Sigmoid colon (tissue), 7 donors: ENCODE results near the gene DYRK4. TPM values are rescaled to one million over a fixed set of nuclear protein-coding genes. Genes with fewer than 3 reads are reported as not detected.

Experiments
- DNase-seq: peaks from one replicate; pipeline ENCODE4 v3.0.0-alpha.2; 2019
- H3K27ac ChIP-seq, 4 donors: fragments of 200-600 bp; sonication (generic); one replicate each; pipeline ENCODE4 v1.5.1; 2016 to 2019; ENCODE audit warnings: mild to moderate bottlenecking in 1 of 4
- H3K27me3 ChIP-seq, 3 donors: fragments of 200-600 bp; sonication (generic); one replicate each; pipeline ENCODE4 v1.5.1; 2019; ENCODE audit warnings: mild to moderate bottlenecking in 1 of 3
- H3K36me3 ChIP-seq, 4 donors: fragments of 200-600 bp; sonication (generic); one replicate each; pipeline ENCODE4 v1.5.1; 2016 to 2019
- H3K4me1 ChIP-seq, 4 donors: fragments of 200-600 bp; sonication (generic); one replicate each; pipeline ENCODE4 v1.5.1; 2017 to 2019
- H3K4me3 ChIP-seq, 4 donors: fragments of 200-600 bp; sonication (generic); one replicate each; pipeline ENCODE4 v1.5.1; 2017 to 2019; ENCODE audit warnings: mild to moderate bottlenecking in 2 of 4, moderate library complexity in 1 of 4
- H3K9me3 ChIP-seq, 4 donors: fragments of 200-600 bp in 3 of 4; sonication (generic) in 3 of 4; one replicate each; pipeline versions ENCODE4 v1.5.1 to v1.6.1; 2013 to 2019
- EP300 ChIP-seq, 4 donors: sonication (generic); formaldehyde crosslinking; IDR thresholded peaks; one replicate each; pipeline ENCODE4 v1.6.1; 2017; ENCODE audit warnings: antibody characterized with exemption in 4 of 4
- POLR2A ChIP-seq, 2 donors: fragments of 450-650 bp; IDR thresholded peaks; one replicate each; pipeline ENCODE4 v1.6.1; 2016; ENCODE audit warnings: antibody characterized with exemption in 2 of 2, mild to moderate bottlenecking in 2 of 2, moderate library complexity in 2 of 2
- POLR2AphosphoS5 ChIP-seq, 4 donors: sonication (generic); formaldehyde crosslinking; IDR thresholded peaks; one replicate each; pipeline ENCODE4 v1.6.1; 2017; ENCODE audit warnings: antibody characterized with exemption in 4 of 4
- WGBS, 2 donors: extraction: QIAGEN DNeasy Blood & Tissue Kit; methylation state at CpG; one replicate each; pipeline ENCODE4 v1.1.7; 2013; 5-methylcytosine and 5-hydroxymethylcytosine counted together
- intact Hi-C: fragments of 100-400 bp; cut with DNase I; formaldehyde crosslinking; loops from one replicate; pipeline ENCODE4 v1.15.1; 2023
- polyA plus RNA-seq, 3 donors: library from polyadenylated mRNA; stranded (reverse); fragments of 200-250 nt; gene quantifications; one replicate each; pipeline ENCODE4 v1.2.3, GENCODE V29; 2013
- total RNA-seq, 4 donors: library from RNA; depleted of rRNA; stranded (reverse); fragments of >200 nt; gene quantifications; one replicate each; pipeline ENCODE4 v1.1.0, GENCODE V29; 2016
- TF ChIP-seq, protein P1 (sequence below), 4 experiments: fragments of 450-650 bp in 3 of 4; fragments of 200-600 bp in 1 of 4; IDR thresholded peaks; one replicate each; pipeline ENCODE4 v1.5.1; 2016 to 2019; ENCODE audit warnings: antibody characterized with exemption in 4 of 4, mild to moderate bottlenecking in 3 of 4, moderate library complexity in 2 of 4
- donor health status: healthy with polysubstance abuse.
- donor health status: Bipolar disorder and iron deficiency.
- donor health status: healthy.

DYRK4 gene
- total and polyA plus RNA-seq, 7 donors, result 22.5 to 63.5 (median 31.9) TPM

DNA sequence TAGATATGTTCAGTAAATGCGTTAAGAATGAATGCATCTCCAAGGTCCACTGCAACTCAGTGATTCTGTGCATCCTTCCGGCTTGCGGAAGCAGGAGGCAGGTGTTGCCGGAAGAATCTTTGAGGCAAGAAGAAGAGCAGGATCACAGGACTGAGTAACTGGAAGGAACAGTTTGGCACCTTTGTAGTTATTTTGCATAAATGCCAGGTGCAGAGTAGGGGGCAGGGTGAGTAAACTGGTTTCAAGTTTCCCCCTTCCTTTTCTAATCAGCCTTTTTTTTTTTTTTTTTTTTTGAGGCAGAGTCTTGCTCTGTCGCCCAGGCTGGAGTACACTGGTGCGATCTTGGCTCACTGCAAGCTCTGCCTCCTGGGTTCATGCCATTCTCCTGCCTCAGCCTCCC lies 22.3 kb downstream of the DYRK4 start:
- 80 to 87% methylated on average over 6 of the region's 6 CpGs for WGBS, 2 donors
- TF ChIP-seq, protein P1, sequence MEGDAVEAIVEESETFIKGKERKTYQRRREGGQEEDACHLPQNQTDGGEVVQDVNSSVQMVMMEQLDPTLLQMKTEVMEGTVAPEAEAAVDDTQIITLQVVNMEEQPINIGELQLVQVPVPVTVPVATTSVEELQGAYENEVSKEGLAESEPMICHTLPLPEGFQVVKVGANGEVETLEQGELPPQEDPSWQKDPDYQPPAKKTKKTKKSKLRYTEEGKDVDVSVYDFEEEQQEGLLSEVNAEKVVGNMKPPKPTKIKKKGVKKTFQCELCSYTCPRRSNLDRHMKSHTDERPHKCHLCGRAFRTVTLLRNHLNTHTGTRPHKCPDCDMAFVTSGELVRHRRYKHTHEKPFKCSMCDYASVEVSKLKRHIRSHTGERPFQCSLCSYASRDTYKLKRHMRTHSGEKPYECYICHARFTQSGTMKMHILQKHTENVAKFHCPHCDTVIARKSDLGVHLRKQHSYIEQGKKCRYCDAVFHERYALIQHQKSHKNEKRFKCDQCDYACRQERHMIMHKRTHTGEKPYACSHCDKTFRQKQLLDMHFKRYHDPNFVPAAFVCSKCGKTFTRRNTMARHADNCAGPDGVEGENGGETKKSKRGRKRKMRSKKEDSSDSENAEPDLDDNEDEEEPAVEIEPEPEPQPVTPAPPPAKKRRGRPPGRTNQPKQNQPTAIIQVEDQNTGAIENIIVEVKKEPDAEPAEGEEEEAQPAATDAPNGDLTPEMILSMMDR (IDR thresholded peaks at IDR 0.05), result no peak
- no peak for TF ChIP-seq EP300 (IDR thresholded peaks at IDR 0.05)
- TF ChIP-seq POLR2A (IDR thresholded peaks at IDR 0.05), result no peak
- no peak for TF ChIP-seq POLR2AphosphoS5 (IDR thresholded peaks at IDR 0.05)
- H3K27ac ChIP-seq, result no peak overlapping the region
- no peaks in the 10 kb centered on the region for H3K36me3 ChIP-seq
- H3K9me3 ChIP-seq, result no peaks in the 10 kb centered on the region
- H3K4me1 ChIP-seq, result no peaks in the 10 kb centered on the region
- intact Hi-C loops, result no loop called here
- no peak for DNase-seq
- no peaks in the 10 kb centered on the region for H3K27me3 ChIP-seq
- no peak overlapping the region for H3K4me3 ChIP-seq

DNA sequence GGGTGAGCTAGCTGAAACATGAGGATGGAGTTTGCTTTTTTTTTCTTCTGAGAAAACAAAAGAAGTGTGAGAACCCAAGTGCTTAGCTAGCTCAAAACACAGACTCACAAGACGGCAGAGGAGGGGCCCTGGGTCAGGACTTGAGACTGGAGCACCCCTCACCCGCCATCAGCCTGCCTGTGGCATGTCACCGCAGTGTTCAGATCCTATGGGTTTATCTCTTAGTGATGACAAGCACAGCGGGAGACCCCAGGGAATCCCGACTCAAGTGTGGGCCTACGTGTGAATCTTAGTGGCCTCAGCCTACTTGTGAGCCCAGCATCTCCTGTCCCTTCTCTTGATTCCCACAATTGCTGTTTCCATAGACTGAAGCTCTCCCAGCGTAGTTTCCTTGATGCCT lies 22.9 kb downstream of the DYRK4 start:
- Histone ChIP-seq H3K36me3 (no peaks in the 10 kb centered on the region), H3K27me3 (no peaks in the 10 kb centered on the region), H3K4me3 (no peak overlapping the region), H3K4me1 (no peaks in the 10 kb centered on the region), H3K27ac (no peak overlapping the region), H3K9me3 (no peaks in the 10 kb centered on the region)
- no peak for TF ChIP-seq POLR2A (IDR thresholded peaks at IDR 0.05)
- no peak for TF ChIP-seq POLR2AphosphoS5 (IDR thresholded peaks at IDR 0.05)
- TF ChIP-seq, protein P1 (IDR thresholded peaks at IDR 0.05), result no peak
- no peak for TF ChIP-seq EP300 (IDR thresholded peaks at IDR 0.05)
- intact Hi-C loops, result no loop called here
- WGBS, 2 donors, result 94 to 95% methylated on average over 7 of the region's 7 CpGs
- no peak for DNase-seq

DNA sequence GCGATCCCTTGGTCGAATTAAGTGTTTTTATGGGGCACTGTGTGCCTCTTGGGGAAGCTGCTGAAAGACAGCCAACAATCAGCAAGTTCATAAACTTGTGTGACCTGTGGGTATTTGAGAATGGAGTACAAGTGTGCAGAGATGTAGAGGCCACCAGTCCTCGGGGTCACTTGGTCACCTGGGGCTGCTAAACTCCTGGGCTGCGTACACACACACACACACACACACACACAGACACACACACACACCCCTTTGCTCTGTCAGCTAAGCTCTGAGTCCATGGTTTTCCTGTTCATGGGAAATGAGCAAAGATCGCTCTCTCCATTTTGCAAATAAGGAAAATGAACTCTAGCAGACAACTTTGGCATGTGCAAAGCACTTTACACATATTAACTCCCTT lies 24.5 kb downstream of the DYRK4 start:
- no peaks in the 10 kb centered on the region for H3K27me3 ChIP-seq
- no peaks in the 10 kb centered on the region for H3K4me1 ChIP-seq
- WGBS, 2 donors, result 30 to 49% methylated on average over 5 of the region's 5 CpGs
- H3K27ac ChIP-seq, result no peak overlapping the region
- DNase-seq, result no peak
- H3K36me3 ChIP-seq, result no peaks in the 10 kb centered on the region
- no peak overlapping the region for H3K4me3 ChIP-seq
- intact Hi-C loops, result no loop called here
- no peak for TF ChIP-seq EP300 (IDR thresholded peaks at IDR 0.05)
- TF ChIP-seq POLR2A (IDR thresholded peaks at IDR 0.05), result no peak
- TF ChIP-seq, protein P1 (IDR thresholded peaks at IDR 0.05), result no peak
- no peak for TF ChIP-seq POLR2AphosphoS5 (IDR thresholded peaks at IDR 0.05)
- H3K9me3 ChIP-seq, result no peaks in the 10 kb centered on the region

DNA sequence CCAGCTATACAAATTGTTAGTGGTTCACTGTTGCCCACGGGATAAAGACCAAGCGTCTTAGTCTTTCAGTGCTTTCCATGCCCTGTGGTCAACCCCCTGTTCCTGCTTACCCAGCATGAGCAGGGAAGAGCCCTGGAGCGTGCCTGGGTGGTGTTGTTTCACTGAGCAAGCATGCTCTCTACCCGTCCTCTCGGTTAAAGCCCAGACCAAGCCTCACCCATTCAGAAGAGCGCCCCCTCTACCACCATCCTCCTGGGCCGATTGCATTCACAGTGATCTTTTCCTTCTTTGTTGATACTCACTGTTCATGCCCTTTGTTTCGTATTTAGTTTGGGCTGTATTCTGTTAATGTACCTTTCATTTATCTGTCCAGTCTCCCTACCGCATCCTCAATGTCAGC lies 25.1 kb downstream of the DYRK4 start:
- Histone ChIP-seq H3K4me1 (no peaks in the 10 kb centered on the region), H3K4me3 (no peak overlapping the region), H3K9me3 (no peaks in the 10 kb centered on the region), H3K27ac (no peak overlapping the region), H3K36me3 (no peaks in the 10 kb centered on the region), H3K27me3 (no peaks in the 10 kb centered on the region)
- TF ChIP-seq, protein P1 (IDR thresholded peaks at IDR 0.05), result no peak
- TF ChIP-seq EP300 (IDR thresholded peaks at IDR 0.05) (no peak), POLR2AphosphoS5 (IDR thresholded peaks at IDR 0.05) (no peak), POLR2A (IDR thresholded peaks at IDR 0.05) (no peak)
- intact Hi-C loops, result no loop called here
- WGBS, 2 donors, result 86 to 89% methylated on average over 9 of the region's 9 CpGs
- no peak for DNase-seq

DNA sequence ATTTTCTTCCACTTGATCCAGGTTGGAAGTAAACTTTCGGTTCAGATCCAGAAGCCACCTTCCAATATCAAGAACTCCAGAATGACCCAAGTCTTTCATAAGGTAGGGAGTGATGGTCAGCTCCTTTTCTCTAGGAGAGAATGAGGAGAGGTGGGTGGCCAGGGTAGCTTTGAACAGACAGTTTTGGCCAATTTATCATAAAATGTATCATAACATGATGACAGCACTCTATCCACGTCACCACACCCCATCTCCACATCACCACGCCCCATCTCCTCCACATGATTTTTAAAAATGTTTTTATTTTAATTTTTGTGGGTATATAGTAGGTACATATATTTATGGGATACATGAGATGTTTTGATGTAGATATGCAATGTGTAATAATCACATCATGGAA lies 26.9 kb downstream of the DYRK4 start:
- DNase-seq, result no peak
- TF ChIP-seq, protein P1 (IDR thresholded peaks at IDR 0.05), result no peak
- TF ChIP-seq POLR2AphosphoS5 (IDR thresholded peaks at IDR 0.05) (no peak), POLR2A (IDR thresholded peaks at IDR 0.05) (no peak), EP300 (IDR thresholded peaks at IDR 0.05) (no peak)
- intact Hi-C loops, result no loop called here
- Histone ChIP-seq H3K4me3 (no peak overlapping the region), H3K9me3 (no peaks in the 10 kb centered on the region), H3K4me1 (no peaks in the 10 kb centered on the region), H3K27me3 (no peaks in the 10 kb centered on the region), H3K27ac (no peak overlapping the region), H3K36me3 (no peaks in the 10 kb centered on the region)
- 94 to 97% methylated on average over 3 of the region's 3 CpGs for WGBS, 2 donors
